Ramos (cell line): ENCODE measurements around the gene PER1.

ENCODE experiments used
- in situ Hi-C: fragments of 300-500 bp; cut with MboI; formaldehyde crosslinking; loops from one replicate; pipeline ENCODE4 v1.14.3; 2022; ENCODE audit warnings: low sequenced_read_pairs; ENCODE audit not compliant: unreplicated experiment

Gene PER1

DNA sequence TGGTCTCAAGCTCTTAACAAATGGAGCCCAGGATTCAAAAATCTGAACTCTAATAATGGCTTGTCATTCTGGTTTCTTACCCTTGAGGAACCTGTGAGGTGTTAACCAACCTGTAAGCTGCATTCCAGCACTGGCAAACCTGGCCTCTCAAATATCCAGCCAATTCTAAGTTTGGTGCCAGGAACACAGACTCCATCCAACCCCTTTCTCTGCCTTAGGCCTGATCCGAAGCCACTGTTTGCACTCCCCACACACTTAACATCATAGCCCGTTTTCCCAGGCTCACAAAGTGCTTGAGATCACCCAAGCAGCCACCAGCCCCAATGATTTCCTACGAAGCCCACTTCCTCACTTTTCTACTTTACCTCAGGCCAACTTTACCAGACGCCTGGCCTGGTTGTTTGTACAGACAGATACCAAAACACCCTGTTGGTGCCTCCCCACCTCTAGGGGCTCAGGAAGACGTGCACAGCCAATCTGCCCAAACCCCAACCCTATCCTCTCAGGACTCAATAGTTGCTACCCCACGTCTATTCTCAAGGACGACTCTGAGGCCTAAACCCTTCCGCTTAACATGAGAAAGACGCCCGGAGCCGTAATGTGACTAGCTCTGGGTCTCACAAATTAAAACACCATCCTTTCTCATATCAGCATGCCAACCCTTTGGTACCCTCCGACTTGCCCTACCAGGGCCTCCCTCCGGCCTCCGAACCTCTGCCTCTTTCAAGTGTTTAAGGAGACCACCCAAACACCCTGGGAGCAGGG, 3.2 kb upstream of the PER1 start:
- in situ Hi-C loops: no loop called here

DNA sequence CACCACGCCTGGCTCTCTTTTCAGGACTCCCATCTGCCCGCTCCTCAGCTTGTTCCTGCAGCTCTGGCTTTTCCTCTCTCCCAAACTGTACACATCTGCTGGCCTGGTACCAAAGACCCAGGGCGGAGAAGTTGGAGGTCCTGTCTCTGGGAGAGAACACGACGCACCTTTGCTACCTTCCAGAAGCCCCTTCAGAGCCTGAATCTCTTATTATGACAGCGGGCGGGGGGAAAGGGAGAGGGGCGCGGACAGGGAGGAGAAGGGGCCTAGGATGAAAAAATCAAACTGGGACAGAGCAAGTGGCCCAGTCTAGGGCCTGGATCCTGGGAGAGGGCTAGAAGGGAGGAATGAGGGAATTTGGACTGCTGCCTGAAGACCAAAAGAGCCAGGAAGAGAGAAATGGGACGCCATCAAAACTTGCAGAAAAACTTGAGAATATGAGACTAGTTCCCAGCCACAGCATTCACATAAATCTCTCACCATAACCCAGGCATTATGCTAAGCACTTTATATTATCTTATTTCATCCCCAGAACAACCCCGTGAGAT, 2.5 kb upstream of the PER1 start:
- in situ Hi-C loops: no loop called here

DNA sequence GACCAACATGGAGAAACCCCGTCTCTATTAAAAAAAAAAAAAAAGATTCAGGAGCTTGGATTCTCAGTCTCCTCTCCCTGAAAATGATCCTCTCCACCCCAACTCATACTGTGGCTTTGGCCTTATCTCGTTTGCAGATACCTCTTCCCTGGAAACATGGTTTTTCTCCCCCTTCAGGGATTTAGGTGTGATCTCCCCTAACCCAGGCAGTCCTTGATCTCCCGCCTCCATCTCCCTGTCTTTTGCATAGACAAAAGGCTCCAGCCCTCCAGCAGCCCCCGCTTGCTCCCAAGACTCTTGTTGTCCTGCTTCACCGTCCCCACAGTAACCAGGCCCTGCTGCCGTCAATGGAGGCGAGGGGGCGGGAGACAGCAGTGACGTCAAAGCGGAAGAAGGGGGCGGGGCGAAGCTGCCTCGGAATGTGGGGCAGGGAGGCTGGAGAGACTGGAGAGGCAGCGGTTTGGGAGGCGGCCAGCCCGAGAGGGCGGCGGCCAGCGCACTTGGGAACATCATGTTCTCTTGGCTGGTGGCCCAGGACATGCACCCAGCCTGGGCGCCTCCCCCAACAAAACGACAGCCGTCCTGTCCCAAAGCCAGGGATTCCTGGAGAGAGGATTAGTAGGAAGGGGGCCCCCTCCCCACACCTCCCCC, 1.9 kb upstream of the PER1 start:
- in situ Hi-C loops: no loop called here

DNA sequence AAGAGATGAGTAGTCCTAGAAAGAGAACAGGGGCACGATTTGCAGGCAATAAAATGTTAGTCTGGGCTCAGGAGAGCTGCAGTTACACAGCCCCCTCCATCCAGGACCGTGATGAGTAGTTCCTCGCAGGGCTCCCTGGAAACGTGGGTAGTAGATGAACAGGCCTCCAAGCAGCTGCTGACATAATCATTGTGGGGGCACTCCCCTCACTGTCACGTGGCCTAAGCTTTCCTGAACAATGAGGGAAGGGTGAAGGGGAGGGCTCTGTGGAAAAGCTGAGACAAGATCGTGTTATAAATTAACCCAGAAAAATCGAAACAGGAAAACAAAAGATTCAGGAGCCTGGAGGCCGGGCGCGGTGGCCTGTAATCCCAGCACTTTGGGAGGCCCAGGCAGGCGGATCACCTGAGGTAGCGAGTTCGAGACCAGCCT, 1.3 kb upstream of the PER1 start:
- in situ Hi-C loops: no loop called here

DNA sequence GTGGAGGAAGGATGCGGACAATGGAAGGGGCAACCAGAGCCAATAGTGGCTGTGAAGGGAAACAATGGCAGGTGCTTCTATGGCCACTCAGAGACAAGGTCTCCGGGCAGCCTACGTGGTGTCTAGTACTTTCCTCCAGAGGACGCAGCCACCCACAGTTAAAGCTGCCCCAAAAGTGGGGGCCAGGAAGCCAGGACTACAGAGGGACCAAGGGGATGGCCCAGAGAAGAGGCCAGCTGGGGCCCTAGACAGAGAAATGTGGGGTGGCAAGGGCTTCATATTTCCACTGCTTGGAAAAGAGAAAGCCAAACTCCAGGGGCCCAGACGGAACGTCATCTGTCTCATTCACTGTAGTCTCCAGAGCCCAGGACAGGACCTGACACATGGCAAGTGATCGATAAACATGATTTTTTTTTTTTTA, 837 bp upstream of the PER1 start:
- in situ Hi-C loops: no loop called here

DNA sequence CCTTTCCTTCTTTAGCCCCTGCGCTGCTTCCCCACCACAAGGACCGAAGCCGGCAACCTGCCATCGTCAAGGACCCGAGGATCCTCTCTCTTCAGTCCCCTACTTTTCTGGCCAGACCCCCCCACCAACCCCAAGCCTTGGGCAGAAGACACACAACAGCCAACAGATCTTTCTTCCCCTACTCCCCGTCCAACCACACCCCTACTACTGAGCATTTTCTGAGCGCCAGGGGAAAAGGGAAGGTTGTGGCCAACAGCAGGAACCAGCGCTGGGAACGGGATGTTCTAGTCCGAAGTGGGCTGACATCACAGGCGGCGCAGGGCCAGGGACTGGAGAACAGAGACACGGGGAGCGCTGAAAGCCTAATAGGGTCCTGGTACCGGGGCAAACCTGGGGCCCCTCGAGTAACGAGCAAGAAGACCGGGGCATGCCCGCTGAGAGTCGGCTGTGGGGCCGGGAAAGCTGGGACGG, 528 bp downstream of the PER1 start:
- in situ Hi-C loops: no loop called here

DNA sequence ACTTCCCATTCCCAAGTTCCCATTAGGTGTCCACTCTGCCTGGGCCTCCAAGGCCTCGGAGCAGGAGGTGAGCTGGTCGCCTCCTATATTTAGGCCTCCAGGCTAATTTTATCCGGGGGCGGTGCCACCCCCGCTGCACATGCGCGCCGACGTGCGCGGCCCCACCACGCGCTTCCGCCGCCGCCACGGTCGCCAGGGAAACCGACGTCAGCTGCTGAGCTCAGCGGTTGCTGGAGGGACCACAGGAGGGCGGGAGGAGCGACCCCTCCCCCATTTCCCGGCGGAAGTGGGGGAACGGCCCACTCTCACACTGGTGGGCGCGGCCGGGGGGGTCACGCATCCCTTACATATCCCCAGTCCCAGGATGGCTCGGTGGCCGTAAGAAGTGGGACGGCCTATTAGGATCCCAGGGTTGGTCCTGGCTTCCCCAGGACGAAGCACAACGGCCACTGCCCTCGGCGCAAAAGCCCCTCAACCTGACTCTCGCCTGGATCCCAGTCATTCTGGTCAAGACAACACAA, 1.0 kb downstream of the PER1 start:
- in situ Hi-C loops: no loop called here

DNA sequence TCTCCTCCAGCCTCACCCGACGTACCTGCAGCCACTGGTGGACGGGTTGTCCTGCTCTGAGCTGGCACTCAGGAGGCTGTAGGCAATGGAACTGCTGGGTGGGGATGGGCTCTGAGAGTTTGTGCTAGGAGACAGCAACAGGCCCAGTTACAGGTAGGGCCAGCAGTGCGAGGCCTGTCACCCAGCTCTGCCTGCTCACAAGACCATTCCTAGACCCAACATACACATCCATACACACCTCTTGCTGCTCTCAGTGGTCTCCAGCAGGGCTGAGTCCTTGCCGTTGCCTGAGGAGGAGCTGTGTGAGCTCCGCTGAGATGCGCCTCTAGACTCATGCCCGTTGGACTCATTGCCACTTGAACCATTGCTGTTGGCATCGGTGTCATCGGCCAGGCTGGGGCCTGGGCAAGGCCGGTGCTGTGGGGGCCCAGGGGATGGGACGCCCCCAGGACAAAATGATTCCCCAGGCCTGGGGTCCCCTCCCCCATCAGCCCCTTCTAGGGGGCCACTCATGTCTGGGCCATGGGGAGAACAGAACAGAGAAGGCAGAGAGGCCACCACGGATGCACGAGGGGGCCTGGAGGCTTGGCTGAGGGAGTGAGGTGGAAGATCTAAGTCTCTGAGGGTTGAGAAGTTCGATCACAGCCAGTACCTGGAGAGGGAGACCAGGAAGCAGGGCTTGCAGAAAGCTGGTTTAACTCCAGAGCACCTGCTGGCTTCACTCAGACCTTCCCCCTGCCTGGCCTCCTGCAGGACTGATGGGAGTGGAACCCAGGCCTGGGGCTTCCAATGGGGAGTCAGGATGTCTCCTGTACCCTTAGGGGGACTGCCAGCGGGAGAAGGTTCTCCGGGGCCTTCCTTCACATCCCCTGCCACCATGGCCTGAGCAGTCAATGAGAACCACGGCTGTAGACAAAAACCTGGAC, 1.7 kb downstream of the PER1 start:
- in situ Hi-C loops: no loop called here

DNA sequence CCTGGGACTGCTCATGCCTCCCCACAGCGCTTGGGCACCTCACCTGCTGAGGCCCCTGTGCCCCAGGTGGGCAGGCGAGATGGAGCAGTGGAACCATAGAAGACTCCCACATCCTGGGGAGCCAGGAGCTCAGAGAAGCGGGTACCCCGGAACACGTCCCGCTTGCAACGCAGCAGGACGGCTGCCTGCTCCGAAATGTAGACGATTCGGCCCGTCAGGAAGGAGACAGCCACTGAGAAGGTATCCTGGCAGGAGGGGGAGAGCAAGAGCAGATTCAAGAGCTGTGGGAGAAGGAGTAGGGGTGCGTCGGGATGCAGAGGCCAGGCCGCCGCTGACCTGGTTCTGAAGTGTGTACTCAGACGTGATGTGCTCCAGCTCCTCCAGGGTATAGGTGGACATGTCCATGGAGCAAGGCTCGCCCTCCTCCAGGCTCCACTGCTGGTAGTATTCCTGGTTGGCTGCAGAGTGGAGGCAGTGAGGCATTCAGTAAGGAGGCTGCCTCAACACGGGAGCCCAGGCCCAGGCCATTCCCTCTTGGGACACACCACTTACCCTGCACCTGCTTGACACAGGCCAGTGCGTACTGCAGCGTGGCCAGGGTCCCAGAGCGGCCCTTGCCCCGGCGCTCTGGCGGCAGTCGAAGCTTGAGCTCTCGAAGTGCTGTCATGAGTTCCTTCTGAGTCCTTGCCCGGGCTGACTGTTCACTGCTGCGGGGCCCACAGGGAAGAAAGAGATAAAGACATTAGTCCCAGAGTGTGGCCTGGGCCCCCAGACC, 2.6 kb downstream of the PER1 start:
- in situ Hi-C loops: no loop called here

DNA sequence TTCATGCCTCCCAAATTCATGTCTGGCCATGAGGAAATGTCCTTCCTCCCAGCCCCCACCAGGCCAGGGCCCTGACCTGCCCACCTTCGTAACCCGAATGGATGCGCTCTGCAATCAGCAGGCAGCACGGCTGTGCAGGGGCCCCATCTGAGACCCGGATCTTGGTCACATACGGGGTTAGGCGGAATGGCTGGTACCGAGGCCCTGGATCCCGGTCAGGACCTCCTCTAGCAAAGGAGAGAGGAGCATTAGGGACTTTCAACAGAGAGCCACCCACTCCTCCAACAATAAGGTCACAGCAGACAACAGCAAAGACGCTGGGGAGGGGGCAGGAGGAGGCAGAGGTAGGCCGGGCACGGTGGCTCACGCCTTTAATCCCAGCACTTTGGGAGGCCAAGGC, 3.6 kb downstream of the PER1 start:
- in situ Hi-C loops: no loop called here

DNA sequence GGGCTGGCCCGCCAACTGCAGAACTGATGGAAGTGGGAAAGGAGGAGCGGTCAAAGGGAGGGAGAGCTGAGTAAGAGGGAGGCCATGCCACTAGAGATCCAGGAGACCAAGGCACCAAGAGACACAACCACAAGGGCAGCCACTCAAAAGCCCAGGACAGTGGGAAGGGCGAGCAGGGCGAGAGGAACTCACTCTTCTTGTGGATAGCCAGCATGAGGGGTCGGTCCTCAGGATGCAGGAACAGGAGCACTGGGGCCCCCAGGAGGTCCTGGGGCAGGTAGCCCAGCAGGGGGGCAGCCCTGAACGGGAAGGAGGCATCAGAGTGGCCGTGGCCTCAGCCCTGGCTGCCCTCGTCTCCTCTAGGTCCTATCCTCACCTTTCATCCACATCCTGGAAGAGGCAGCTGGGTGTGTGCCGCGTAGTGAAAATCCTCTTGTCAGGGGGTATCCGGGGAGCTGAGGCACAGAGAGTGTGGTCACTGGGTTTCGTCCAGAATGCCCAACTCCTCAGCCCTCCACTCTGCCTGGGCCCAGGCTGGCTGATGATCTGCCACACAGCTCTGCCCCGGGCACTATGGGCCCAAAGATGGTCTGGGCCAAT, 4.3 kb downstream of the PER1 start:
- in situ Hi-C loops: no loop called here

DNA sequence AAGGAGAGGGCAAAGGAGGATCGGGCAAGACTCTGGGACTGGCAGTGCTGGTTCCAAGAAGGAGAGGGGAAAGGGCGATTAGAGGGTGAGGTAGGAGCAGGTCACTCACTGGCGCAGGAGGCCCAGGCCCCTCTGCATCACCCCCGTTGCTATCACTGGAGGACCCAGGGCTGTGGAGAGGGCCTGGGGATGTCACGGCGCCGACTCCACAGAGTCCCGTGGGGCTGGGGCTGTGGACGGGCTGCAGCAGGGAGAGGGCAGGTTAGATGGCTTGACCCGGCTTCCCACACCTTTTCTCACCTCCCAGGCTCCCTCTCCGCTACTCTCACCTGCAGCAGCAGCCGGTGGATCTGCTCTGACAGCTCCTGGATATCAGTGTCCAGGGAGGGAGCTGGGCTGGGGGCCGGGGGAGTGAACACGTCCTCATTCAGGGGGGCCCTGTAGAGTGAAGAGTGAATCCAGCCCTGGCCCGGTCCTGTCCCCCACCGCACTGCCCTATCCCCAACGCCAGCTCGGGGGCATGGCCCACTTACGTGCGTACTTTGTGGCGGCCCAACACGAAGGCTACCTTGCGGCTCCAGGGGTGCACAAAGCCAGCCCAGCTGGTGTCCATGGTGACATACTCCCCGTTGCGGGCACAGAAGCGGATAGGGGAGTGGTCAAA, 4.9 kb downstream of the PER1 start:
- in situ Hi-C loops: no loop called here

DNA sequence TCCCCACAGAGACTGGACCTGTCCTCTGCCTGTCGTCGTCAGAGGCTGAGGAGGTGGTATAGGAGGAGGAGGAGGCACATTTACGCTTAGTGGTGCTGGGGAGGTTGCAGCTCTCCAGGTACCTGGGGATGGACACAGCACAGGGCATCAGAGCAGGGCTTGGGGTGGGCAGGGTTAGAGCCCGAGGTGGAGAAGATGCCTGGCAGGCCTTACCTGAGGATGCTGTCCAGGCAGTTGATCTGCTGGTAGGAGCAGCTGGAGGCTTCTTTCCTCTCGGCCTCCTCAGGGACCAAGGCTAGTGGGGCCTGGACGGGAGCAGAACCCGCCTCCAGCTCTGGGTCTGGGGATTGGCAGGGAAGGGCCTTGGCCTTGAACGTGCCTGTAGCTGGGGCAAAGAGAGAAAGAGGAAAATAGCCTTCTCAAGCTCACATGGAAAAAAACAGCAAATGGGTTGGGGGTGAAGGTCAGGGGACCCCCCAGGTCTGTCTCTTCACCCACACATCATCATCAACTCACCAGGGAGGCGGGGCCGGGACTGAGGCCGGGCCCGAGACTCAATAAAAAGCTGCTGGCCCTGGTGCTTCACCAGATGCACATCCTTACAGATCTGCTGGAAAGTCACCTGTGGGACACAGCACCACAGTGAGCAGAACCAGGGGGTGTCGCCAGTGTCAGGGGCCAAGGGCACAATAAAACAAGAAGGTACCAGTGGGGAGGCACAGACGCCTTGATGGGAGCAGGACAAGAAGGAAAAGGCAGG, 5.6 kb downstream of the PER1 start:
- in situ Hi-C loops: no loop called here

DNA sequence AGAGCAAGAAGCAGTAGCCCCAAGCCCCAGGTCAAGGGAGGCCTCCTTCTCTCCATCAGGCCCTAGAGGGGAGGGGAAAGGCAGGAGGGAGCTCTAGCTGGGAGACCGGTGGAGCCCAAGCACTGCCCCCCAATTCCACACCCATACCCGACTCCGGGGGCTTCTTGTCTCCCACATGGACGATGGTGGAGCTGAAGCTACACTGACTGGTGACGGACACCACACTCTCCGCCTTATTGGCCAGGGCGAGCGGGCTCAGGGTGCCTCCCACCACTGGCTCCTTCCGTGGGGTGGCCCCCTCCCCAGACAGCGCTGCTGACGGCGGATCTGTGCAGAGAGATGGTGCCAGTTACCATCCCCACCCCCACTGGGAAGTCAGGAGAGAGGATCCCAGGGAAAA, 6.4 kb downstream of the PER1 start:
- in situ Hi-C loops: no loop called here

DNA sequence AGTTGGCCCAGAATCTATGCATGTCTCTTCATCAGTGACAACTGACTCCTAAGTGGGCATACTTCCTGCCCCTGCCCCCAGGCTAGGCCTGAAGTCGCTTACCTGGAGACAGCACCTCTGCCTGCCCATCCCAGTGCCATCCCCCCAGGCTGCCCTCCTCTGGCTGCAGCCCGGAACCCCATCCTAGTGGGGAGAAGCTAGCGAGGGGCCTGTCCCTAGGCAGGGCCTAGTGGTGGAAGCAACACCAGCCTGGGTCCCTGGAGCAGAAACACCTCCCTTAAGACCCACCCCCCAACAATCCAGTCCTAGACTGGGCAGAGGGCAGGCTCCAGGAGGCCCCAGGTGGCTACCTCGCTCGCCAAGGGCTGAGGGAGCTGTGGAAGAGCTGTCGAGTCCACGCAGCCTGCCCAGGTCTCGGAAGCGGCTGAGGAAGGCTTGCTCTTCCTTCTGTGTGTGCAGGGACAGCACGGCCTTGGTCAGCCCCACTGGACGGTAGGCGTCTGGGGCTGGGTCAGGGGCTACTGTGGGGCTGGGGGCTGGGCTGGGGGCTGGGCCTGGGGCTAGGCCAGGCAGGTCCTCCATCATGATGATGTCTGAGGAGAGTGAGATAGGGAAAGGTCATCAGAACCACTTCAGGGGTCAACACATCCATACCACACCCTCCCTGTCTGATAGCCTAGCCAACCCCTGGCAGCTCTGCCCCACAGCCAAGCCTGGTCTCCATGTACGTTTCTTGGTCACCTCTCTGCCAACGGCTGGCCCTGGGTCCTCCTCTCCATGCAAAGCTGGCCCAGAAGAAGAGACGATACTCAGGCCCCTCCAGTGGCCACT, 7.6 kb downstream of the PER1 start:
- in situ Hi-C loops: no loop called here

DNA sequence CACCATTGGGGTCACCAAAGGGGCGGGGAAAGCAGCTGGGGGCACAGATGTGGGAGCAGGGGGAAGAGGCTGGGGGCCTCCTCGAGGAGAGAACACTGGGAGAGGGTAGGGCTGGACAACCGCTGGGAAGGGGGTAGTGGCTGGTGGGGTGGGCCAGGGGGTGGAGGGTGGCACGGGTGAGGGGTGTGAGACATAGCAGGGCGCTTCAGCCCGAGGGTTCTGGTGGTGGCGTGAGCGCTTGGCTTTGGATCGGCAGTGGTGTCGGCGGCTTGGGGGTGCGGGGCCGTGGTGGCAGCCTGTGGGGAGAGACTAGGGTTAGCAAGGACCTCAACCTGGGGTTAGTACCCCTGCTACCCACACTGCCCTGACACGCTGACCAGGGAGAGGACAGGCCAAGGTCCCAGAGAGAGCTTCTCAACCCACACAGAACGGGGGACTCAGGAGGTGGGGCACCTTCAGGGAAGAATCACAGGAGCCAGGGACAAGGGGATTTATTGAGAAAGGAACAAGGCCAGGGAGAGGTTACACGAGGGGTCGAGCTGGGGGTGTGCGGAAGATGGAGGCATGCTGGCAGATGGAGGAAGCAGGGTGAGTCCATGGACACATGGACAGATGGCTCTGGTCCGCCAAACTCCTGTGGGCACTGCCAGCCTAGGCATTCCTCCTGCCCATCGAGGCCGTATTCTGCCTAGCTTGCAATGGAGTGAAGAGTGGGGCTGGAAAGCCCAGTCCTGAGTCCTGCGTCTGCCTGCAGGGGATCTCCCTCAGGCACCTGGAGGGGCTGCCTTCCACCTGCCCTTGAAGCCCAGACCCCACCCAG, 8.4 kb downstream of the PER1 start:
- in situ Hi-C loops: no loop called here
